Embryonic facial prominence (tissue), 1 donor: ENCODE data around the gene WWP2.
A peak's percentile ranks its signal among the peaks of the same experiment; 100 is the strongest.
"Not testable (repeated sequence)": the region's sequence is repeated elsewhere in the genome, so short reads cannot be mapped to it uniquely, and the experiment has no call there.

ENCODE experiments used
- DNase-seq: peaks from one replicate; pipeline ENCODE4 v3.0.0-alpha.2; 2016; ENCODE audit errors: extremely low spot score

WWP2 gene

DNA sequence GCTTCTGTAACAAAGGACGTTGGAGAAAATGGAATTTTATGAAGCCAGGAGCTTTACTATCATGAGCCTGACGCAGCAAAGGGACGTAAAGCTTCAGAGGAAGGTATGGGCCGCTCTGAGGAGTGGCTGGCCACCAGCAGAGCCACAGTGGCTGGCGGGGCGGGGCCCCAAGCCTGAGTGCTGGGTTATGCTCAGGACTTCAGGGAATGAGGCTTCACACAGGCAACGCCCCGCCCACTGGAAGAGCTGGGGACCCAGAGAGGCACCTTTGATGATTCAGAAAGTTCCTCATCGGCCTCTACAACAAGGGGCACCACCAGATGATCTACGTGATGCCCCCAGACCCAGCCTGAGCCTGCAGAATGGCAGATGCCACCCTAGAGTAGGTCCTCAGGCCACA is 16.2 kb upstream of the WWP2 start:
- DNase-seq, result no peak

DNA sequence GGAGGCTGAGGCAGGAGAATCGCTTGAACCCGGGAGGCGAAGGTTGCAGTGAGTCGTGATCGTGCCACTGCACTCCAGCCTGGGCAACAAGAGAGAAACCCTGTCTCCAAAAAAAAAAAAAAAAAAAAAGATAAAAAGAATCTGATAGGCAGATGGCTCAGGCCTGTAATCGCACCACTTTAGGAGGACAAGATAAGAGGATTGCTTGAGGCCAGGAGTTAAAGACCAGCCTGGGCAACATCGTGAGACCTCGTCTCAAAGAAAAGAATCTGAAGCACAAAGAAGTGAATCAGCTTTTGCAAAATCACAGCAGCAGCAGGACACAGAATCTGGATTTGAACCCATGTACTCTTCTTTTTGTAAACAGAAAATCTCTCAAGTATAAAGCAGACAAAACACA is 15.0 kb upstream of the WWP2 start:
- no peak for DNase-seq

DNA sequence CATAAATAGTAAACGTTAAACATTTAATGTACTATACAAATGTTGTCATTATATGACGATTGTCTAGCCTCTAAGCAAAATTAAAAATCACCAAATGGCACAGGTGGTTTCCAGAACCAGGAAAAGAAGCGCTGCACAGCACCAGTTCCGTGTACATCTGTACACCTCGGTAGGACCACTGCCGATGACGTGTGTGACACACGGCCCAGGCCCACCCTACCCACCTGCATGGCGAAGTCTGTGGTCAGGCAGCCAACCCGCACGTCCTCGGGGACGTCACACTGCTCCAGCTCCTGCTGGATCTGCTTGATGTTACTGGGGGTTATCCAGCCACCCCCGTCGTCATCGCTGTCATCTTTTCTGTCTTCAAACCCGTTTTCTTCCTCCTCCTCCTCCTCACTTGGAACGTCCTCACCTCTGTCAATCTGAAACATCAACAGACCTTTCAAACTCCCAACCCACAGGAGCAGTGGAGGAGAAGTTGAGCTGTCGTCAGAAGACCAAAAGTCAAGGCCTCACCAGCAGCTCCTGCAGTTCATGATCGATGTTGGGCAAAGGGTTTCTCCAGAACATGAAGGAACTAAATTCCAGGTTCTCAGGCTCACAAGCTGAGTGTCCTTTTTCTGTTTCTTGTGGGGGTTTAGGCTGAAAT is 13.3 kb upstream of the WWP2 start:
- DNase-seq, result no peak

DNA sequence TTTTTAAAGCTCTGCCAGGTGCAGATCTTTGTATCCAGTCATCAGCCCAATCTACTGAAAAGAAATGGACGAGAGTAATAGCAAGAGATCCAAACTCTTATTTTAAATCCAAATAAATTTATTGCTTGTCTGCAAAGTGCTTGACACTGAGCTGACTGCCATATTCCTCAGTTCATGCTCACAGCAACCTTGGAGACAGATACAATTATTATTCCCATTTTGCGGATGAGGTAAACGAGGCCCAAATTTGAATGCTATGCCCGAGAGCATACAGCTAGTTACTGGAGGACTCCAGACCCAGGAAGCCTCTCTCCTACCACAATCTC is 8.0 kb upstream of the WWP2 start:
- no peak for DNase-seq

DNA sequence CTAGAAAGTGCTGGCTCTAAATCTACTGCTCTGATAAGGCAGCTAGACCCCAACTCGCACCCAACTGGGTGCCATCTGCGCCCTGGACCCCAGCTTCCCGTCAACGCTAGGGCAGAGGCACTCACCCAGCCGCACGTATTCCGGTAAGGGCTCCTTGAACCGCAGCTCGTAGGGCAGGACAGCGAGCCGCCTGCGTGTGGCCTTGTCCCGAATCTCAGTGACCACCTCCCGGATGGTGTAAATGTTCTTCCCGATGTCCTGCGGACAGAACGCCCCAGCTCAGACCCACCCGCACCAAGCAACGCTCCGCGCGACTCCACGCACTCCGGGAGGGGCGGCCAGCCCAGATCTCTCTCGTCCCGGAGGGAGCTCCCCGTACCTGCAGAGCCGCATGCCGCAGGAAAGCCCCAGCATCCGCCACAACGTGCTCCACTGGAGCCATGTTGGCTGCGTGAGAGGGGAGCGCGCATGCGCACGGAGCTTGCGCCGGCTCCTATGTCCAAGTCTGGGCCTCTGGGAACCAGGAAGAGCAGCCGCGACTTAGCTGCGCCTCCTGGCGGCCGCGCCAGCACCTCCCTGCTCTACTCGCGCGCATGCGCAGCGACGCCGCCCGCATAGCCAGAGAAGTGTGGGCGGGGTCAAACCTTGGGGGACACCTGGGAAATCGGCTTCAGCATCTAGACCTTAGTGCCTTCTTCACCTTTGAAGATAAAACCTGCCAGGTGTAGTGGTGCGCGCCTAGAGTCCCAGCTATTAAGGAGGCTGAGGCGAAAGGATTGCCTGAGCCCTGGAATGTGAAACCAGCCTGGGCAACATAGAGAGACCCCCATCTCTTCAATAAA is 7.4 kb upstream of the WWP2 start, which contains the start of gene NOB1:
NOB1 (minus strand) TSS at position 458 of the 842 bp plus-strand sequence; CDS start at position 442, 16 bp downstream.
- peak; percentile 92 for DNase-seq

DNA sequence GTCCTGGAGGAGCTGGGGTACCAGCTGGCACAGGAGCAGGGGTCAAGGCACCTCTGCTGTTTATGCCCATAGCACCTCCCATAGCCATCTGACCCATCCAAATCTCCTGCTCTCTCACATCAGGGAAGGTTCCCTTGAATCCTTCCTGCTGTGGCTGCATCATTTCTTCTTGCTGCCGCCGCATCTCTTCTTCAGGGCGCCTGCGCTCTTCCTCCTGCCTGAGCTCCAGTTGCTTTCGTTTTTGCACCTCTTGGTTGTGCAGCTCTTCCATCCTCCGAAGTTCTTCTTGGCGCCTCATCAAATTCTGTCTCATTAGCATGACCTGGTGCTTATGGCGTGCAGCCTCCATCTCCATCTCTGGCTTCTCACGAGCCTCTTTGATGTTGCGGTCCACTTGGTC is 5.4 kb upstream of the WWP2 start:
- DNase-seq, result no peak

DNA sequence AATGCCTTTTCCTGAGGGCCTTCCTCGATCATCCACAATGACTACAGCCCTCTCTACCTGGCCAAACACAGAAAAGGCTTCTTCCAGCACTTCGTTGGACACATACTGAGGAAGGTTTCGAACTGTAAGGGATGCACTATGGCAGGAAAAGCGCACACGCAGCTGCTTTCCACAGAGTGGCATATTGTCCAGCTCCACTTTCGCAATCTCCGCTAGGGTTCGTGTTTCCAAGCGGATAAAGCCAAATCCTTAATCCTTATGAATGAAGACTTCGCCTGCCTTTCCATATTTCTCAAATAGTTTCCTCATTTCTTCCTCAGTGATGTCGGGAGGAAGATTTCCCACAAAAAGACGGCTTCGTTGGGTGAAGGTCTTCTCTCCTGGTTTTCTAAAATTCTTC is 4.8 kb upstream of the WWP2 start:
- not testable (repeated sequence) for DNase-seq

DNA sequence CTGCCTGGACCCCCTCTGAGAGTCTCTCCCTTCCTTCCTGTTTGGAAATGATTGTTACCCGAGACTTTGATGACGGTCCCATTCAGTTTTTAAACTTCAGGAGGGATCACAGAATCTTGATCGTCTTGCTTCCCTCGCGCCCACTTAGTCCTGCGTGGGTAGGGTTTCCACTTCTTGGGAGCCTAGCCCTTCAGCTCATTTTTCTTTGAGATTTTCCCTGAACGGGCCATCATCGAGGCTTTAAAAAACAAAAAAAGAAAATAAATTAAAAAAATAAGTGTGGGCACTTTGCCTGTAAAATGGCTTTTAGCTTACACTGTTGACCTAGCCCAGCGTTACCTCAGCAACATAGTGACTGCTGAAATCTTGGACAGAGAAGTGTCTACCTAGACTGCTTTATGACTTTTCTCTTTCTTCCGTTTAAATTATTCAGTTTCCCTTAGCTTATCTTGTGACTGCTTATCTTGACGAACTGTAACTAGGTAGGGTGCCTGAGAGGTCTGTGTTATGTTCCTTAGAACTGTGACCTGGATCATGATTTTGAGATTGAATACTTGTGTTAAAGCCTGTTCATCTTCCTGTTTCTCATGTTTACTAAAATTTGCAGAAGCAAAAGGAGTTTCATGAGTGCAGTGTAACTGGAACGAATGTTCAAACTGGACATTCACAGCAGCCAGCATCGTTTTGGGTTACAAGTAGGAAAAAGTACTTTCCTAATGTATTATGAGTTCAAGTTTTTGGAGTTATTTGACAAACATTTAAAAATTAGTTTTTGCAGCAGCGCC is 874 bp downstream of the WWP2 start:
- DNase-seq, result no peak

DNA sequence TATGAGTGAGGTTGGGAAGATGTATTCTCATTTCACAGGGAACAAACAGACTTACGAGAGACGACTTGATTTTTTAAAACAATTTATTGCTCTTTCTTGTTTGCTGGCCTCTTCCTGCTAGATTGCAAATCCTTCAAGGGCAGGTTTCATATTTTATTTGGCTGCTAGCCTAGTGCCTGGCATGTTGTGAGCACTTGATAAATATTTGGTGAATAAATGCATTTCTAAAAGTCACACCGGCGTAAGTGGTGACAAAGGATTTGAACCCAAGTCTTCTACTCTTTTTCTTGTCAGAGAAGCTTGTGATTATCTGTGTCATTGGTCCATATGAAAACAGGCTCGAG is 1.4 kb downstream of the WWP2 start:
- DNase-seq, result no peak

DNA sequence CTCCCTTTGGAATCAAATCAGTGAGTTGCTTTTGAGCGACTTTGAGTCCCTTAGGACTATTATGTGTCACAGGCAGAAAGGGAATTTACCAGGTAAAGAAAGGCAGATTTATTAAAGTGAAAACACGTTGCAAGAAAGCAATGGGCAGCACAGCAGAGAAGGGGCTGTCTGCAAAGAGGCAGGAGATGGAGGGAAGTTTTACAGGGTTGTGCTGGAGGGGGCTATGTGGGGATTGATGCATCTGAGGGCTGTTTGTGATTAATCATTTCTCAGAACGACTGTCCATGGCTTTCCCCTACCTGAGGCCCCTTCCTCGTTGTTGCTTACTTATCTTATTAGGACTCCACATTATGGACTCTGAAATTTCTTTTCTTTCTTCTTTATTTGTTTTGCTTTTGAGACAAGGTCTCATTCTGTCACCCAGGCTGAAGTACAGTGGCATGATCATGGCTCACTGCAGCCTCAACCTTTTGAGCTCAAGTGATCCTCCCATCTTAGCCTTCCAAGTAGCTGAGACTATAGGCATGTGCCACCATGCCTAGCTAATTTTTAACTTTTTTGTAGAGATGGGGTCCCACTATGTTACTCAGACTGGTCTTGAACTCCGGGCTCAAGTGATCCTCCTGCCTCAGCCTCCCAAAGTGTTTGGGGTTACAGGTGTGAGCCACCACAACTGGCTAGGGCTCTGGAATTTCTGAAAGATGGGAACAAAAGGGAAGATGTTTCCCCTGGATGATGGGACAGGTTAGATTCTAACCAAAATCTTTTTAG is 5.5 kb downstream of the WWP2 start:
- DNase-seq, result no peak

DNA sequence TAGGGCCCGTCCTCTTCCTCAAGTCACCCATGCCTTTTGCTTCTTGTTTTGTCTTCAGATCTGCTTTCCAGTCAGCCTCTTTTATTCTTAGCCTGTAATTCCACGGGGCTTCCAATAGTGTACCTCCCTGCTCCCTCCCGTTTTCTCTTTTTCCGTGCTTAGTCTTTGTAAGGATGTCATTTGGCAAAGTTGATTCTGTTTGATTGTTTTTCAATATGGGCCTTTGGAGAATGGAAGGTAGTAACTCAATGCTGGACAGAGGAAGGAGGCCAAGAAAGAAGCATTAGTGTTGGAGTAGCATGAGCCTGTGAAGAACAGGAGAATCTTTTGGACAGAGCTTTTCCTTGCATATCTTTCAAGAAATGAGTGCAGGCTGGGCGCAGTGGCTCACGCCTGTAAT is 6.5 kb downstream of the WWP2 start:
- no peak for DNase-seq

DNA sequence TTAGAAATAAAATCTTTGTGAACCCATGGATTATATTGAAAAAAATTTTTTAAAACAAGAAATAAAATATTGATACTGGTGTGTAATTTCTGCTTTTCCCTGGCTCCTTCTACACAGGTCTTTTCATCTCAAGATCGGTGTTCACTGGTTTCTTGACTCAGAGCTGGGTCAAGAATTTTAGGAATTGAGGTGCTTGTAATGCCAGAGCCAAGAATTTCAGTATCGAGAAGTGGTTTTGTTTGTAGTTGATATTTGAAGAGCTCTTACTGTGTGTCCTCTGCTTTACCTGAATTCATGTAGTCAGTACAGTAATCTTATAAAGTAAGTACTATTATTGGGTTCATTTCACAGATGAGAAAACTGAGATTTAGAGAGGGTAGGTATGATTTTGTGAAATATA is 7.3 kb downstream of the WWP2 start:
- DNase-seq, result no peak

DNA sequence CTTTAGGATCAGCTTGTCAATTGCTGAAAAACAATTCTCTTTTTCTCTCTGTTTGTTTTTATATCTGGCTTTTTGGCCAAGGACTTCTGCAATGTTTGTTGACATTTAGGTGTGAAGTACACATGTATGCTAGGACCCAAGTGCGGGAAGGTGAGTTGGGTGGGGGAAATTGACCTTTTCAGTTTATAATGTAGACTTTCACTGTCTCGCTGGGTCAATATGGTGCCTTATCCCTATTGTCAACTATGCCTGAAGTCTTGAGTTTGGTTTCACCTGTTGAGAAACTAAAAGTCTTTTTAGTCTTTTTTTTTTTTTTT is 9.5 kb downstream of the WWP2 start:
- no peak for DNase-seq

DNA sequence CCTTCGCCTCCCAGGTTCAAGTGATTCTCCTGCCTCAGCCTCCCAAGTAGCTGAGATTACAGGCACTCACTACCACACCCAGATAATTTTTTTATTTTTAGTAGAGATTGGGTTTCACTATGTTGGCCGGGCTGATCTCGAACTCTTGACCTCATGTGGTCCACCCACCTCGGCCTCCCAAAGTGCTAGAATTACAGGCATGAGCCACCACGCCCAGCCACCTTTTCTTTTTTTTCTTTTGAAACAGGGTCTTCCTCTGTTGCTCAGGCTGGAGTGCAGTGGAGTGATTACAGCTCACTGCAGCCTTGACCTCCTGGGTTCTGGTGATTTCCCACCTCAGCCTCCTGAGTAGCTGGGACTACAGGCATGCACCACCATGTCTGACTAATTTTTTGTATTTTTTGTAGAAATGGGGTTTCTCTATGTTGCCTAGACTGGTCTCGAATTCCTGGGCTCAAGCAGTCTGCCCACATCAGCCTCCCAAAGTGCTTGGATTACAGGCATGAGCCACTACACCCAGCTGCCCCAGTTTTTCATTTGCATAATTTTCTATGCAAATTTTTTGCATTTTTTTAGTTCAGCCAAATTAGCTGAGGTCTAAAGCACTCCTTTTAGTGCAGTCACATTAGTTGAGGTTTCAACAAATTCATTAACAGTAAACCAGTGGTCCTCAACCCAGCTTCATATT is 11.3 kb downstream of the WWP2 start:
- DNase-seq, result no peak

DNA sequence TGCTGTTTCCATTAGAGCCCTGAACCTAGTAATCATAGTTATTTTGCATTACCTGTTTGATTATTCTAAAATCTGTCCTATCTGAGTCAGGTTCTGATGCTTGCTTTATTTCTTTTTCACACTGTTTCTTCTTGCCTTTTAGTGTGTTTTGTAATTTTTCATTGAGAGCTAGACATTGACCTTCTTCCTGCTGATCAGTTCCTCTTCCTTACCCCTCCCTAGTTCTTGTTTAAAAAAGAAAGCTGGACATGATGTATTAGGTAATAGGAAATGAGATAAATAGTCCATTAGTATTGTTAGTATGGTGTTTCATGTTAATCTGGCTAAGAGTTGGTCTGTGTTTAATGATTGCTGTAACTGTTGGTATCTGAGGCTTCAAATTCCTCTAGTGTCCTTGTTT is 13.4 kb downstream of the WWP2 start:
- DNase-seq, result no peak

DNA sequence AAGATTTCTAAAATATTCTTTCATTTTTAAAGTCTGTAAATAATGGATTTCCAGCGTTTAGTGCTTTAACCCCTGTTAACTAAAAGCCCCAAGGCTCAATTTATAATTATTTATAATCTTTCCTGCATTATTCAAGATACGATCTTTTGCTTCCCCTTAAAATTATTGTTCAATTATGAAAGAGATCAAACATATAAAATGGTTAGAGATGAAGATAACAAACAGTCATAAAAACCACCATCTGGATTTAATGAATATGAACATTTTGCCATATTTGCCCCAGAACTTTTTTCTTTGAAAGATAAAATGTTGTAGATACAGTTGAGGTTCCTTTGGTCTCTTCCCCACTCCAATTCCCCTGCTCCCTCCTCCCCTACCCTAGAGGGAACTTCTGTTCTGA is 17.6 kb downstream of the WWP2 start:
- DNase-seq, result no peak

DNA sequence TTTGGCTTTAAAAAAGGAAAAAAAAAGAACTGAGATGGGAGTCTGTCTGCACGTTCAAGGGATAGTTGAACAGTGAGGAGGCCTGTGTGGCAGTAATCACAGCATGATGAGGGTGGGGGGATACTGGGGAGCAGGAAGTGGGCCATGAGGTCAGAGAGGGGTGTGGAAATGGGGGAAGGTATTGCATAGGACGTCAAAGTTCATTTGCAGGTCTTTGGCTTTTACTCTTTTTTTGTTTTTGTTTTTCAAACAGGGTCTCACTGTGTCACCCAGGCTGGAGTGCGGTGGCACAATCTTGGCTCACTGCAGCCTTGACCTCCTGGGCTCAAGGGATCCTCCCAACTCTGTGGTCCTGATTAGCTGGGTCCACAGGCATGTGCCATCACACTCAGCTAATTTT is 19.0 kb downstream of the WWP2 start:
- no peak for DNase-seq

DNA sequence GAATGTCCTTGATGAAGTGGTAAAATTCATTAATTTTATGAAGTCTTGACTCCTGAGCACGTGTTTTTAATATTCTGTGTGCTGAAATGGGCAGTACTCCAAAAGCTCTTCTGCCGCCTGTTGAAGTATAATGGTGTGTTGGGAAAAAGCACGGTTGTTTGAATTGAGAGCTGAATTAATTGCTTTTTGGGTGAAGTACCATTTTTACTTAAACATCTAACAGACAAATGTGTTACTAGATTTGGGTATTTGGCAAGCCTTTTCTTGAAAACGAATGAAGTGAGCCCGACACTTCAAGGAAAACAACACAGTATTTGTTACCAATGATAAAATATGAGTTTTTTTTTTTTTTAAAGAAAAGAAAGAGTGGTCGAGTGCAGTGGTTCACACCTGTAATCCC is 22.5 kb downstream of the WWP2 start:
- DNase-seq, result no peak

DNA sequence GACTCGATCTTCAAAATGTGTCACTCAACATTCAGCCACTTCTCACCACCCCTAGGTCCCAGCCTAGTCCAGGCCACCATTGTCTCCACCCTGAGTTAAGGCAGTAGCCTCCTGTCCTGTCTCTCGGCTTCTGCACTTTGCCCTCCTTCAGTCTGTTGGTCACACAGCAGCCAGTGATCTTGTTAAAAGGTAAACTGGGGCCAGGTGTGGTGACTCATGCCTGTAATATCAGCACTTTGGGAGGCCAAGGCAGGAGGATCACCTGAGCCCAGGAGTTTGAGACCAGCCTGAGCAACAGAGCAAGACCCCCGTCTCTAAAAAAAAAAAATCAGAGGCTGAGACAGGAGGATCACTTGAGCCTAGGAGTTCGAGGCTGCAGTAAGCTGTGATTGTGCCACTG is 25.8 kb downstream of the WWP2 start:
- DNase-seq, result no peak

DNA sequence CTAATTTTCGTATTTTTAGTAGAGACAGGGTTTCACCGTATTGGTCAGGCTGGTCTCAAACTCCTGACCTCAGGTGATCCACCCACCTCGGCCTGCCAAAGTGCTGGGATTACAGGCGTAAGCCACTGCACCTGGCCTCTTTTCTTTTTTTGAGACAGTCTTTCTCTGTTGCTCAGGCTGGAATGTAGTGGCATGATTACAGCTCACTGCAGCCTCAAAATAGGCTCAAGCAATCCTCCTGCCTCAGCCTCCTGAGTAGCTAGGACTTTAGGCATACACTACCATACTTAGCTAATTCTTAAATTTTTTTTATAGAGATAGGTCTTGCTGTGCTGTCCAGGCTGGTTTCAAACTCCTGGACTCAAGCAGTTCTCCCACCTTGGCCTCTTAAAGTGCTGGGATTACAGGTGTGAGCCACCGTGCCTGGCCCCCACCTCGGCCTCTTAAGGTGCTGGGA is 29.3 kb downstream of the WWP2 start:
- not testable (repeated sequence) for DNase-seq

DNA sequence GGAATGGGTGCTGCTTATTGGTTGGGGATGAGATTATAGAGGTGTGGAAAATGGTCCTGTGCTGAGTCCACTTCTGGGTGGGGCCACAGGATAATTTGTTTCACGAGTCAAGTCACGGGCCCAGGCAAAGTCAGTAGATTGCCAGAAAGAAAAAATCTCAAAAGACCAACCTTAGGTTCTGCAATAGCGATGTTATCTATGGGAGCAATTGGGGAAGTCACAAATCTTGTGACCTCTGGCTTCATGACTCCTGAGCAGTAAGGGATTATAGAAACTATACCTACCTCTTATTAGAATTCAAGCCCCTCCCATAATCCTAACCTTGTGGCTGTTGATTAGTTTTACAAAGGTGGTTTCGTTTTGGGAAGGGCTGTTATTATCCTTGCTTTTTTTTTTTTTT is 31.4 kb downstream of the WWP2 start:
- DNase-seq, result no peak

DNA sequence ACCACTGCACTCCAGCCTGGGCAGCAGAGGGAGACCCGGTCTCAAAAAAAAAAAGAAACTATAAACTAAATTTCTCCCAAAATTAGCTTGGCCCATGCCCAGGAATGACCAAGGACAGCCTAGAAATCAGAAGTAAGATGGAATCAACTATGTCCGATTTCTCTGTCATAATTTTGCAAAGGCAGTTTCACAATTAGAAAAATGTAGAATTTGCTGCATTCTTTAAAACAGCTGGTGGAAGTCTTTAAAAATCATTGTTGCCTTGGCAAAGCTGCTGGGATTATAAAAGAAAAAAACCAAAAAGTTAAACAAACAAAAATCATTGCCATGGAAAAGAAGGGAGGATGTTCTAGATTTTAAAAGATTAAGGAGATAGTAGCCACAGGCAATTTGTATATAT is 32.4 kb downstream of the WWP2 start:
- no peak for DNase-seq
